K562 (cell line): ENCODE data around the gene PIK3R6. TPM values are rescaled to one million over a fixed set of nuclear protein-coding genes. Genes with fewer than 3 reads are reported as not detected.

Experiments used
- ATAC-seq: fragments of 200-7000 bp; cut with Tn5 transposase; 3 replicates; pipeline ENCODE4 v1.9.1; 2020; ENCODE audit warnings: moderate library complexity
- BruUV-seq: library from RNA; stranded (reverse); fragments of 400-500 nt; replicated peaks from 2 replicates; lab custom pipeline; 2021; lab: Mats Ljungman, UMichigan
- CTCF ChIA-PET: fragments of 300-600 bp; formaldehyde crosslinking; extraction: SDS; loops from one replicate; lab custom pipeline; 2021; ENCODE audit warnings: low intra/inter-chr PET ratio; lab: Yijun Ruan, JAX
- POLR2A ChIA-PET: fragments of 300-600, 350-650 bp; sonication (Branson Sonifier 250); formaldehyde crosslinking; extraction: SDS; loops from one replicate; lab custom pipeline; 2021; ENCODE audit warnings: antibody characterized with exemption, inconsistent platforms; lab: Yijun Ruan, JAX
- DNase-seq, 4 experiments: peaks; one replicate each; pipeline versions ENCODE4 v3.0.0 to v3.0.0-alpha.2; 2011 to 2018; ENCODE audit warnings: low spot score in 3 of 4, mixed read lengths in 3 of 4; ENCODE audit errors: extremely low read depth in 1 of 4
- FAIRE-seq: peaks from 2 replicates; lab custom pipeline; 2011; peaks lifted over from hg19 to GRCh38; lab: Jason Lieb, UNC
- H2AFZ ChIP-seq: 2 replicates; pipeline ENCODE4 v1.6.0; 2011; ENCODE audit warnings: low read depth, low read length, control low read depth, inconsistent platforms
- H3K27ac ChIP-seq: fragments of 200-600 bp; 3 replicates; pipeline ENCODE4 v1.8.0; 2011; ENCODE audit warnings: low read depth, mild to moderate bottlenecking, control low read depth, inconsistent platforms, low read length, moderate library complexity, mixed read lengths; ENCODE audit errors: extremely low read depth
- H3K27me3 ChIP-seq, 2 experiments: fragments of 300-600 bp in 1 of 2; 2 replicates in 1 of 2; 3 replicates in 1 of 2; pipeline versions ENCODE4 v1.6.0 to v1.8.0; 2011; ENCODE audit warnings: inconsistent platforms in 2 of 2, low read length in 2 of 2, mild to moderate bottlenecking in 1 of 2, mixed read lengths in 1 of 2, moderate library complexity in 1 of 2; ENCODE audit not compliant: control insufficient read depth in 2 of 2, insufficient read depth in 2 of 2
- H3K36me3 ChIP-seq: fragments of 300-600 bp; 3 replicates; pipeline ENCODE4 v1.8.0; 2011; ENCODE audit warnings: mild to moderate bottlenecking, low read length, inconsistent platforms; ENCODE audit not compliant: control insufficient read depth, insufficient read depth
- H3K4me1 ChIP-seq, 2 experiments: fragments of 200-600 bp in 1 of 2; replicated peaks in 1 of 2; 2 replicates in 1 of 2; 3 replicates in 1 of 2; pipeline versions ENCODE4 v1.5.1 to v1.8.0; 2011; ENCODE audit warnings: inconsistent platforms in 2 of 2, low read length in 2 of 2, mild to moderate bottlenecking in 1 of 2, mixed read lengths in 1 of 2, moderate library complexity in 1 of 2; ENCODE audit not compliant: control insufficient read depth in 2 of 2, insufficient read depth in 2 of 2
- H3K4me2 ChIP-seq: 2 replicates; pipeline ENCODE4 v1.6.1; 2011; ENCODE audit warnings: low read length, control low read depth, inconsistent platforms, mixed read lengths; ENCODE audit not compliant: insufficient read depth
- H3K4me3 ChIP-seq: fragments of 200-600 bp; sonication (generic), shearing (Covaris generic); 2 replicates; pipeline ENCODE4 v1.5.1; 2016; ENCODE audit warnings: control low read depth, inconsistent platforms
- H3K79me2 ChIP-seq: fragments of 200-600 bp; 3 replicates; pipeline ENCODE4 v1.8.0; 2011; ENCODE audit warnings: low read length, inconsistent platforms; ENCODE audit not compliant: control insufficient read depth, insufficient read depth
- H3K9ac ChIP-seq, 2 experiments: 2 replicates each; pipeline versions ENCODE4 v1.6.0 to v1.6.1; 2011; ENCODE audit warnings: low read depth in 2 of 2, low read length in 2 of 2, control low read depth in 1 of 2, inconsistent platforms in 1 of 2, mild to moderate bottlenecking in 1 of 2, mixed read lengths in 1 of 2; ENCODE audit not compliant: insufficient read depth in 1 of 2
- H3K9me1 ChIP-seq: one replicate; pipeline ENCODE4 v1.6.0; 2011; ENCODE audit warnings: inconsistent platforms, mild to moderate bottlenecking, low read length, moderate library complexity; ENCODE audit not compliant: control insufficient read depth, insufficient read depth
- H3K9me3 ChIP-seq: replicated peaks from 2 replicates; pipeline ENCODE4 v1.5.1; 2011; ENCODE audit warnings: low read depth, low read length, inconsistent platforms; ENCODE audit not compliant: control insufficient read depth, insufficient read depth
- H4K20me1 ChIP-seq: replicated peaks from 2 replicates; pipeline ENCODE4 v1.6.1; 2011; ENCODE audit warnings: low read length, inconsistent platforms, mixed read lengths; ENCODE audit not compliant: control insufficient read depth, insufficient read depth
- CBFA2T2 ChIP-seq: fragments of 450-650 bp; conservative IDR thresholded peaks from 2 replicates; pipeline ENCODE4 v1.6.1; 2017; ENCODE audit warnings: mild to moderate bottlenecking
- CHD2 ChIP-seq: IDR thresholded peaks from 2 replicates; pipeline ENCODE4 v1.6.1; 2011; ENCODE audit warnings: low read depth, low read length
- FOXK1 ChIP-seq: sonication (generic); formaldehyde crosslinking; IDR thresholded peaks from 2 replicates; pipeline ENCODE4 v1.8.0; 2022; ENCODE audit warnings: missing genetic modification reagents, mild to moderate bottlenecking, borderline replicate concordance
- NONO ChIP-seq, 2 experiments: fragments of 200-400 bp in 1 of 2; fragments of 450-650 bp in 1 of 2; formaldehyde crosslinking in 1 of 2; IDR thresholded peaks; 2 replicates each; pipeline ENCODE4 v1.6.1; 2017; ENCODE audit warnings: low read depth in 2 of 2, mild to moderate bottlenecking in 2 of 2, moderate library complexity in 2 of 2, low read length in 1 of 2
- OTX1 ChIP-seq: fragments of 450-650 bp; formaldehyde crosslinking; IDR thresholded peaks from 2 replicates; pipeline ENCODE4 v1.4.0; 2022; ENCODE audit warnings: mild to moderate bottlenecking
- RAD51 ChIP-seq: fragments of 450-650 bp; IDR thresholded peaks from 2 replicates; pipeline ENCODE4 v1.7.1; 2016; ENCODE audit warnings: low read depth, mild to moderate bottlenecking, borderline replicate concordance
- RCOR1 ChIP-seq, 2 experiments: IDR thresholded peaks; 2 replicates each; pipeline ENCODE4 v1.6.1; 2012; ENCODE audit warnings: low read depth in 2 of 2, low read length in 2 of 2, borderline replicate concordance in 1 of 2, improper control_type of control experiment in 1 of 2
- SUPT5H ChIP-seq: fragments of 450-650 bp; IDR thresholded peaks from 2 replicates; pipeline ENCODE4 v1.6.1; 2016
- TOE1 ChIP-seq, 2 experiments: fragments of 450-650 bp in 1 of 2; sonication (generic) in 1 of 2; formaldehyde crosslinking in 1 of 2; IDR thresholded peaks; 2 replicates each; pipeline versions ENCODE4 v1.7.1 to v1.8.0; 2016 to 2022; ENCODE audit warnings: borderline replicate concordance in 2 of 2, mild to moderate bottlenecking in 2 of 2, antibody characterized with exemption in 1 of 2, inconsistent platforms in 1 of 2, low read depth in 1 of 2, missing genetic modification reagents in 1 of 2, moderate library complexity in 1 of 2
- ZNF408 ChIP-seq: fragments of 250-450 bp; sonication (Bioruptor Pico); IDR thresholded peaks from 2 replicates; pipeline ENCODE4 v1.4.0; 2020; ENCODE audit warnings: low read depth, mild to moderate bottlenecking, moderate library complexity
- ZNF507 ChIP-seq: conservative IDR thresholded peaks from 2 replicates; pipeline ENCODE4 v1.6.1; 2017; ENCODE audit warnings: missing genetic modification characterization, missing compliant biosample characterization
- ZSCAN32 ChIP-seq: fragments of 450-650 bp; formaldehyde crosslinking; IDR thresholded peaks from 2 replicates; pipeline ENCODE4 v1.4.0; 2020; ENCODE audit warnings: mild to moderate bottlenecking, moderate library complexity
- WGBS: fragments of 100-300 bp; shearing (Covaris generic); methylation state at CpG from one replicate; pipeline ENCODE4 v1.1.6; 2016; ENCODE audit warnings: low coverage, mixed read lengths; ENCODE audit not compliant: insufficient coverage; ENCODE audit errors: missing lambda C conversion rate; 5-methylcytosine and 5-hydroxymethylcytosine counted together
- in situ Hi-C: fragments of 300-500 bp; cut with MboI; formaldehyde crosslinking; loops from 4 replicates; pipeline ENCODE4 v1.15.0; 2018; ENCODE audit warnings: inconsistent platforms, mixed read lengths
- intact Hi-C: fragments of 100-400 bp; cut with micrococcal nuclease; formaldehyde crosslinking; loops from 2 replicates; pipeline ENCODE4 v1.14.2; 2022
- polyA plus RNA-seq, 8 experiments: library from polyadenylated mRNA; depleted of rRNA in 4 of 8; stranded (reverse) in 5 of 8; unstranded in 3 of 8; fragments of >200 nt; fragmentation: Nextera tagmentation in 2 of 8; fragmentation: Illumina TruSeq in 1 of 8; extraction: Ambion mirVana in 2 of 8; extraction: Trizol in 1 of 8; gene quantifications; 2 replicates each; pipeline versions ENCODE4 v1.2.1 to v1.2.3, GENCODE V29; 2011 to 2014; ENCODE audit warnings: inconsistent platforms in 1 of 8, missing spikeins in 1 of 8
- total RNA-seq, 7 experiments: library from RNA; depleted of rRNA in 6 of 7; stranded (reverse); fragments of >200 nt in 6 of 7; fragmentation: Illumina TruSeq in 2 of 7; extraction: Trizol in 2 of 7; gene quantifications; 2 replicates each; pipeline versions ENCODE4 v1.2.1 to v1.2.3, GENCODE V29; 2011 to 2021; ENCODE audit warnings: low replicate concordance in 1 of 7
- TF ChIP-seq, protein P1 (sequence below): fragments of 450-650 bp; formaldehyde crosslinking; IDR thresholded peaks from 2 replicates; pipeline ENCODE4 v1.4.0; 2020; ENCODE audit warnings: mild to moderate bottlenecking, mixed read lengths

Gene PIK3R6
- total and polyA plus RNA-seq, 9 of the 15 experiments (the other 6 are each of a cell fraction or from before 2014, with no cell fraction given) = 0.04 TPM; not detected in 8

DNA sequence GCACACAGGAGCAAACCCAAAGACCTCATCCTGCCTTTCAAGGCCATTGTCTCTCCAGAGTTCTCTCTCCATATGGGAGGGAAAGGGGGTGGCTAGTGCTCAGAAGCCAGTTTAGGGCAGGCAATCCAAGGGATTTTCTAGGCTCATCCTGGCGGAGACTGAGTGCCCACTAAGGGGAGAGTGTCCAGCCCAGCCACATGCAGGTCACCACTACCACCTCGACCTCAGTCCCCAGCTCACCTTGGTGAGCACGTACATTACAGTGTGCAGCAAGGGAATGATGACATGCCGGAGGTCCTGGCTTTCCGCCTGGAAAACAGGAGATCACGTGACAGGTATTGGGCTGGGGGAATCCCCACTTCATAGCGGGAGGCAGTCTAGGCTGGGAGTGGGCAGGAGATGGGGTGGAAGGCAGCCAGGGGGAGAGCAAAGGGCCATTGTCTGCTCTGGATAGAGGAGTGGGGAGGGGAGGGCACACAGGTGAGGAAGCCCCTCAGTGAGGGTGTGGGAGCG, 29.9 kb downstream of the PIK3R6 start:
- Histone ChIP-seq H3K27me3 (peaks cover 3 to 22% of the 10 kb centered on the region in 2 experiments; a peak in 3 of 5 replicates), H4K20me1 (no peaks in the 10 kb centered on the region), H3K9me3 (no peaks in the 10 kb centered on the region), H3K4me1 (peaks cover 0 to 5% of the 10 kb centered on the region in 2 experiments; a peak in 2 of 5 replicates), H3K9ac (no peak overlapping the region), H2AFZ (no peak overlapping the region), H3K27ac (no peak overlapping the region), H3K9me1 (no peaks in the 10 kb centered on the region), H3K36me3 (no peaks in the 10 kb centered on the region), H3K4me3 (no peak overlapping the region), H3K79me2 (no peaks in the 10 kb centered on the region), H3K4me2 (no peak overlapping the region)
- BruUV-seq = no TSS peak
- 0% methylated on average over 6 of the region's 8 CpGs for whole genome bisulfite sequencing
- ATAC-seq (no peak), DNase-seq (no peak), FAIRE-seq (no peak)
- ChIA-PET CTCF (no interaction called here), POLR2A (no interaction called here)
- intact Hi-C loops (no loop called here), in situ Hi-C loops (no loop called here)
- no peak for TF ChIP-seq ZNF408 (CRISPR knock-in tag)
- TF ChIP-seq CHD2 = no peak
- TF ChIP-seq CBFA2T2 = 0 out of 2 replicates have a peak, but pooled peaks have one; percentile 15
- TF ChIP-seq ZNF507 (tag) = no peak
- TF ChIP-seq, protein P1, sequence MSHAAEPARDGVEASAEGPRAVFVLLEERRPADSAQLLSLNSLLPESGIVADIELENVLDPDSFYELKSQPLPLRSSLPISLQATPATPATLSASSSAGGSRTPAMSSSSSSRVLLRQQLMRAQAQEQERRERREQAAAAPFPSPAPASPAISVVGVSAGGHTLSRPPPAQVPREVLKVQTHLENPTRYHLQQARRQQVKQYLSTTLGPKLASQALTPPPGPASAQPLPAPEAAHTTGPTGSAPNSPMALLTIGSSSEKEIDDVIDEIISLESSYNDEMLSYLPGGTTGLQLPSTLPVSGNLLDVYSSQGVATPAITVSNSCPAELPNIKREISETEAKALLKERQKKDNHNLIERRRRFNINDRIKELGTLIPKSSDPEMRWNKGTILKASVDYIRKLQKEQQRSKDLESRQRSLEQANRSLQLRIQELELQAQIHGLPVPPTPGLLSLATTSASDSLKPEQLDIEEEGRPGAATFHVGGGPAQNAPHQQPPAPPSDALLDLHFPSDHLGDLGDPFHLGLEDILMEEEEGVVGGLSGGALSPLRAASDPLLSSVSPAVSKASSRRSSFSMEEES (CRISPR knock-in tag) = peak; percentile 77
- TF ChIP-seq ZSCAN32 (CRISPR knock-in tag) = no peak
- TF ChIP-seq RCOR1 (IDR thresholded peaks at IDR 0.05; ENCODE audit: borderline replicate concordance in 1 of 2, low read depth in 2 of 2, low read length in 2 of 2) = no peak
- peak; percentile 53 for TF ChIP-seq RAD51
- TF ChIP-seq TOE1 (IDR thresholded peaks at IDR 0.05; ENCODE audit: borderline replicate concordance) = 0 out of 2 replicates have a peak, but pooled peaks have one; percentile 28
- TF ChIP-seq TOE1 (CRISPR knock-in tag; IDR thresholded peaks at IDR 0.05; ENCODE audit: borderline replicate concordance, low read depth) = no peak
- TF ChIP-seq NONO (IDR thresholded peaks at IDR 0.05; ENCODE audit: low read depth in 2 of 2, low read length in 1 of 2) = no peak
- TF ChIP-seq FOXK1 (CRISPR knock-in tag) = no peak
- TF ChIP-seq OTX1 (CRISPR knock-in tag) = no peak
- TF ChIP-seq SUPT5H = no peak
